ENCODE results near the gene ADGRL2.

- TF ChIP-seq POLR2AphosphoS5 (IDR thresholded peaks at IDR 0.05): no peak
- TF ChIP-seq CTCF (IDR thresholded peaks at IDR 0.05): no peak
- TF ChIP-seq POLR2A (IDR thresholded peaks at IDR 0.05; ENCODE audit: low read depth): no peak
- TF ChIP-seq EP300 (IDR thresholded peaks at IDR 0.05): no peak
Measured at GRCh38 chr1:81832573-81832972, 31.8 kb downstream of the ADGRL2 start.

Data from esophagus muscularis mucosa (tissue), 4 donors.